Thyroid gland (tissue), 4 donors: ENCODE results near the gene ZGRF1.

Experiments
- POLR2A ChIP-seq, 2 donors: fragments of 450-650 bp; IDR thresholded peaks; one replicate each; pipeline ENCODE4 v1.6.1; 2017; ENCODE audit warnings: antibody characterized with exemption in 2 of 2, mild to moderate bottlenecking in 2 of 2, moderate library complexity in 1 of 2
- TF ChIP-seq, protein P1 (sequence below), 6 experiments: fragments of 200-600 bp in 3 of 6; fragments of 450-650 bp in 3 of 6; sonication (generic) in 3 of 6; IDR thresholded peaks; one replicate each; pipeline ENCODE4 v1.5.1; 2016 to 2019; ENCODE audit warnings: antibody characterized with exemption in 6 of 6, mild to moderate bottlenecking in 2 of 6, inconsistent platforms in 1 of 6, moderate library complexity in 1 of 6

DNA sequence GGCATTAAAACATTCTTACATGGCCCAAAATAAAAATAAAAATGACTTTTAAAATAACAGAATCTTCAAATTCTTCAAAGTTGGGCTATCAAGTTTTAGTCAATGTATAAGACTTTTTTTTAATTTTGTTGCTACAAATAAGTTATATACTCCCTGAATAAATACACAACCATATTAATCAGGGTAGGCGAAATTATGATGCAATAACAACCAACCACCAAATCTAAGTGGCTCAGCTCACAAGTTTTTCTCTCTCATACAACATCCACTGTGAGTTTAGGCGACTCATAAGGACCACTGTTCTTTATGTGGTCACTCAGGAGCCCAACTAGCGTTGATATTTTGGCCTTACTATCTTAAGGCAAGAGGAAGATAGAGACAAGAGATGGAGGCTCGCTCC, 131.9 kb downstream of the ZGRF1 start:
- TF ChIP-seq, protein P1, sequence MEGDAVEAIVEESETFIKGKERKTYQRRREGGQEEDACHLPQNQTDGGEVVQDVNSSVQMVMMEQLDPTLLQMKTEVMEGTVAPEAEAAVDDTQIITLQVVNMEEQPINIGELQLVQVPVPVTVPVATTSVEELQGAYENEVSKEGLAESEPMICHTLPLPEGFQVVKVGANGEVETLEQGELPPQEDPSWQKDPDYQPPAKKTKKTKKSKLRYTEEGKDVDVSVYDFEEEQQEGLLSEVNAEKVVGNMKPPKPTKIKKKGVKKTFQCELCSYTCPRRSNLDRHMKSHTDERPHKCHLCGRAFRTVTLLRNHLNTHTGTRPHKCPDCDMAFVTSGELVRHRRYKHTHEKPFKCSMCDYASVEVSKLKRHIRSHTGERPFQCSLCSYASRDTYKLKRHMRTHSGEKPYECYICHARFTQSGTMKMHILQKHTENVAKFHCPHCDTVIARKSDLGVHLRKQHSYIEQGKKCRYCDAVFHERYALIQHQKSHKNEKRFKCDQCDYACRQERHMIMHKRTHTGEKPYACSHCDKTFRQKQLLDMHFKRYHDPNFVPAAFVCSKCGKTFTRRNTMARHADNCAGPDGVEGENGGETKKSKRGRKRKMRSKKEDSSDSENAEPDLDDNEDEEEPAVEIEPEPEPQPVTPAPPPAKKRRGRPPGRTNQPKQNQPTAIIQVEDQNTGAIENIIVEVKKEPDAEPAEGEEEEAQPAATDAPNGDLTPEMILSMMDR (IDR thresholded peaks at IDR 0.05): no peak
- TF ChIP-seq POLR2A (IDR thresholded peaks at IDR 0.05): no peak
